HCT116 (cell line): ENCODE data around the gene TIPRL. TPM values are rescaled to one million over a fixed set of nuclear protein-coding genes. Genes with fewer than 3 reads are reported as not detected.

ENCODE experiments used
- ATAC-seq: fragments of 200-7000 bp; cut with Tn5 transposase; 2 replicates; pipeline ENCODE4 v1.9.1; 2020; ENCODE audit warnings: mild to moderate bottlenecking, moderate library complexity
- BruUV-seq: library from RNA; stranded (reverse); fragments of 400-500 nt; replicated peaks from 2 replicates; lab custom pipeline; 2021; lab: Mats Ljungman, UMichigan
- CTCF ChIA-PET: fragments of 300-600 bp; sonication (Branson Sonifier 250); formaldehyde crosslinking; loops from one replicate; lab custom pipeline; 2021; ENCODE audit warnings: antibody characterized with exemption; lab: Charles Lee
- POLR2A ChIA-PET: fragments of 300-600, 350-600 bp; sonication (Branson Sonifier 250); formaldehyde crosslinking; loops from one replicate; lab custom pipeline; 2021; ENCODE audit warnings: antibody characterized with exemption; lab: Charles Lee
- RAD21 ChIA-PET, 2 experiments: fragments of 300-600 bp; sonication (Branson Sonifier 250); formaldehyde crosslinking; loops; one replicate each; lab custom pipeline; 2023; ENCODE audit warnings: low total read pairs in 2 of 2; ENCODE audit not compliant: uncharacterized antibody in 2 of 2, unreplicated experiment in 2 of 2, low non-redundant PET in 1 of 2; lab: Charles Lee
- DNase-seq: peaks from one replicate; pipeline ENCODE4 v3.0.0-alpha.2; 2010; ENCODE audit warnings: low read depth, low spot score
- H2AFZ ChIP-seq: fragments of 200-600 bp; shearing (Covaris generic), sonication (generic); 2 replicates; pipeline ENCODE4 v1.6.1; 2017; ENCODE audit warnings: low read depth, mixed run types, mixed read lengths, antibody characterized with exemption, low read length; ENCODE audit not compliant: poor library complexity, severe bottlenecking
- H3K27ac ChIP-seq: 2 replicates; pipeline ENCODE4 v1.5.1; 2012; ENCODE audit warnings: low read depth, low read length
- H3K27me3 ChIP-seq: fragments of 200-600 bp; sonication (generic); 2 replicates; pipeline ENCODE4 v1.6.1; 2016; ENCODE audit warnings: mixed run types, low read length, mixed read lengths; ENCODE audit not compliant: insufficient read depth
- H3K36me3 ChIP-seq, 2 experiments: fragments of 200-500 bp in 1 of 2; fragments of 200-600 bp in 1 of 2; sonication (Bioruptor generic) in 1 of 2; sonication (generic) in 1 of 2; 2 replicates each; pipeline versions ENCODE4 v1.5.1 to v1.6.1; 2014 to 2016; ENCODE audit warnings: low read length in 2 of 2, inconsistent platforms in 1 of 2, mixed read lengths in 1 of 2, mixed run types in 1 of 2; ENCODE audit not compliant: insufficient read depth in 2 of 2, control insufficient read depth in 1 of 2
- H3K4me1 ChIP-seq, 2 experiments: fragments of 200-600 bp in 1 of 2; sonication (generic) in 1 of 2; 2 replicates each; pipeline versions ENCODE4 v1.5.1 to v1.6.1; 2012 to 2017; ENCODE audit warnings: low read length in 2 of 2, inconsistent platforms in 1 of 2, mild to moderate bottlenecking in 1 of 2, mixed read lengths in 1 of 2, mixed run types in 1 of 2, moderate library complexity in 1 of 2; ENCODE audit not compliant: insufficient read depth in 2 of 2, control insufficient read depth in 1 of 2
- H3K4me2 ChIP-seq: fragments of 200-600 bp; sonication (generic); 2 replicates; pipeline ENCODE4 v1.6.1; 2017; ENCODE audit warnings: mixed run types, low read length, mixed read lengths
- H3K4me3 ChIP-seq, 2 experiments: fragments of 200-600 bp in 1 of 2; sonication (generic) in 1 of 2; replicated peaks in 1 of 2; 2 replicates each; pipeline ENCODE4 v1.5.1; 2011 to 2016; ENCODE audit warnings: low read length in 2 of 2, control low read depth in 1 of 2, low read depth in 1 of 2, mild to moderate bottlenecking in 1 of 2, mixed read lengths in 1 of 2, mixed run types in 1 of 2
- H3K79me2 ChIP-seq: fragments of 200-600 bp; sonication (generic); 2 replicates; pipeline ENCODE4 v1.6.1; 2017; ENCODE audit warnings: mild to moderate bottlenecking, mixed run types, low read length, moderate library complexity, mixed read lengths; ENCODE audit not compliant: insufficient read depth
- H3K9ac ChIP-seq: fragments of 200-600 bp; sonication (generic); 2 replicates; pipeline ENCODE4 v1.6.1; 2016; ENCODE audit warnings: low read length, mixed read lengths
- H3K9me2 ChIP-seq: fragments of 200-600 bp; sonication (generic), shearing (Covaris generic); 2 replicates; pipeline ENCODE4 v1.6.1; 2017; ENCODE audit warnings: mixed run types, mild to moderate bottlenecking, moderate library complexity; ENCODE audit not compliant: insufficient read depth
- H3K9me3 ChIP-seq, 2 experiments: fragments of 200-500 bp in 1 of 2; fragments of 200-600 bp in 1 of 2; sonication (Bioruptor generic) in 1 of 2; sonication (generic) in 1 of 2; 2 replicates each; pipeline ENCODE4 v1.6.1; 2014 to 2017; ENCODE audit warnings: low read length in 2 of 2, mixed read lengths in 2 of 2, inconsistent platforms in 1 of 2, low read depth in 1 of 2, mild to moderate bottlenecking in 1 of 2, mixed run types in 1 of 2, moderate library complexity in 1 of 2; ENCODE audit not compliant: control insufficient read depth in 1 of 2, insufficient read depth in 1 of 2
- H4K20me1 ChIP-seq: fragments of 200-600 bp; sonication (generic), shearing (Covaris generic); 2 replicates; pipeline ENCODE4 v1.6.1; 2017; ENCODE audit warnings: mixed run types, mild to moderate bottlenecking, moderate library complexity; ENCODE audit not compliant: insufficient read depth
- EGR1 ChIP-seq: IDR thresholded peaks from 2 replicates; pipeline ENCODE4 v1.6.1; 2012; ENCODE audit warnings: low read depth
- ELF1 ChIP-seq: IDR thresholded peaks from 2 replicates; pipeline ENCODE4 v1.6.1; 2012; ENCODE audit warnings: low read depth, borderline replicate concordance
- EZH2 ChIP-seq: fragments of 200-600 bp; sonication (generic); IDR thresholded peaks from 2 replicates; pipeline ENCODE4 v1.6.1; 2017; ENCODE audit warnings: antibody characterized with exemption, mixed run types
- EZH2phosphoT487 ChIP-seq: fragments of 200-600 bp; IDR thresholded peaks from 2 replicates; pipeline ENCODE4 v1.6.1; 2018; ENCODE audit warnings: antibody characterized with exemption, borderline replicate concordance
- FOSL1 ChIP-seq: IDR thresholded peaks from 2 replicates; pipeline ENCODE4 v1.6.1; 2012; ENCODE audit warnings: low read depth
- JUND ChIP-seq: IDR thresholded peaks from 2 replicates; pipeline ENCODE4 v1.6.1; 2012
- MAX ChIP-seq: IDR thresholded peaks from 2 replicates; pipeline ENCODE4 v1.6.1; 2012
- POLR2A ChIP-seq: IDR thresholded peaks from 2 replicates; pipeline ENCODE4 v1.7.0; 2011; ENCODE audit warnings: borderline replicate concordance; ENCODE audit not compliant: insufficient read depth, insufficient read length; ENCODE audit errors: extremely low read depth
- RAD21 ChIP-seq: IDR thresholded peaks from 2 replicates; pipeline ENCODE4 v1.6.1; 2012; ENCODE audit warnings: low read depth, mild to moderate bottlenecking
- REST ChIP-seq: IDR thresholded peaks from 2 replicates; pipeline ENCODE4 v1.6.1; 2012; ENCODE audit warnings: low read depth
- SIN3A ChIP-seq: IDR thresholded peaks from 2 replicates; pipeline ENCODE4 v1.6.1; 2012; ENCODE audit warnings: low read depth
- SRF ChIP-seq: IDR thresholded peaks from 2 replicates; pipeline ENCODE4 v1.6.1; 2012; ENCODE audit warnings: low read depth
- TCF7L2 ChIP-seq: IDR thresholded peaks from 2 replicates; pipeline ENCODE4 v1.7.0; 2011; ENCODE audit warnings: borderline replicate concordance, inconsistent platforms; ENCODE audit not compliant: insufficient read depth, insufficient read length; ENCODE audit errors: extremely low read depth
- YY1 ChIP-seq: IDR thresholded peaks from 2 replicates; pipeline ENCODE4 v1.6.1; 2011; ENCODE audit warnings: low read length, low read depth, moderate library complexity, mild to moderate bottlenecking; ENCODE audit not compliant: insufficient replicate concordance; ENCODE audit errors: extremely low read depth
- ZBTB33 ChIP-seq: IDR thresholded peaks from 2 replicates; pipeline ENCODE4 v1.6.1; 2011; ENCODE audit warnings: mild to moderate bottlenecking, low read length, moderate library complexity; ENCODE audit not compliant: insufficient replicate concordance; ENCODE audit errors: extremely low read depth
- ZFX ChIP-seq: fragments of 450-650 bp; IDR thresholded peaks from 2 replicates; pipeline ENCODE4 v1.6.1; 2017
- ZNF274 ChIP-seq: fragments of 200-500 bp; sonication (Bioruptor generic); IDR thresholded peaks from 2 replicates; pipeline ENCODE4 v1.6.1; 2014; ENCODE audit warnings: mild to moderate bottlenecking, low read depth, low read length, inconsistent platforms
- intact Hi-C: fragments of 100-400 bp; cut with micrococcal nuclease; formaldehyde crosslinking; loops from 2 replicates; pipeline ENCODE4 v1.10.0; 2022
- total RNA-seq: library from RNA; stranded (reverse); gene quantifications from one replicate; pipeline ENCODE4 v1.2.1, GENCODE V29; 2021; ENCODE audit not compliant: unreplicated experiment
- TF ChIP-seq, protein P1 (sequence below), 3 experiments: fragments of 200-600 bp in 1 of 3; sonication (generic) in 1 of 3; IDR thresholded peaks in 2 of 3; conservative IDR thresholded peaks in 1 of 3; 2 replicates each; pipeline ENCODE4 v1.5.1; 2012 to 2017; ENCODE audit warnings: low read depth in 2 of 3, low read length in 2 of 3, antibody characterized with exemption in 1 of 3, borderline replicate concordance in 1 of 3, control low read depth in 1 of 3, mild to moderate bottlenecking in 1 of 3, mixed read lengths in 1 of 3, mixed run types in 1 of 3, moderate library complexity in 1 of 3; ENCODE audit not compliant: insufficient read depth in 1 of 3
- TF ChIP-seq, protein P2 (sequence below): IDR thresholded peaks from 2 replicates; pipeline ENCODE4 v1.6.1; 2012

TIPRL gene
- total RNA-seq, 1 experiment from 2014 or later: 36.4 TPM

- H3K9me3 ChIP-seq: no peaks in the 10 kb centered on the region
- no peaks in the 10 kb centered on the region for H3K9me2 ChIP-seq
- no peak overlapping the region for H3K27ac ChIP-seq
- no peak overlapping the region for H3K9ac ChIP-seq
- intact Hi-C loops: no loop called here
- no peak overlapping the region for H3K4me2 ChIP-seq
- DNase-seq (no peak), ATAC-seq (no peak)
- H3K4me1 ChIP-seq: peaks cover 0 to 3% of the 10 kb centered on the region in 2 experiments; a peak in 2 of 4 replicates
- peaks cover 27% of the 10 kb centered on the region for H3K79me2 ChIP-seq
- POLR2A ChIA-PET: no interaction called here
- H4K20me1 ChIP-seq: no peaks in the 10 kb centered on the region
- BruUV-seq: no TSS peak
- no peaks in the 10 kb centered on the region for H3K36me3 ChIP-seq
- no peak overlapping the region for H2AFZ ChIP-seq
- RAD21 ChIA-PET: no interaction called here
- CTCF ChIA-PET: no interaction called here
- TF ChIP-seq EZH2phosphoT487: no peak
- no peak for TF ChIP-seq ZNF274
- no peak for TF ChIP-seq ZFX
- TF ChIP-seq TCF7L2: no peak
- TF ChIP-seq, protein P1, sequence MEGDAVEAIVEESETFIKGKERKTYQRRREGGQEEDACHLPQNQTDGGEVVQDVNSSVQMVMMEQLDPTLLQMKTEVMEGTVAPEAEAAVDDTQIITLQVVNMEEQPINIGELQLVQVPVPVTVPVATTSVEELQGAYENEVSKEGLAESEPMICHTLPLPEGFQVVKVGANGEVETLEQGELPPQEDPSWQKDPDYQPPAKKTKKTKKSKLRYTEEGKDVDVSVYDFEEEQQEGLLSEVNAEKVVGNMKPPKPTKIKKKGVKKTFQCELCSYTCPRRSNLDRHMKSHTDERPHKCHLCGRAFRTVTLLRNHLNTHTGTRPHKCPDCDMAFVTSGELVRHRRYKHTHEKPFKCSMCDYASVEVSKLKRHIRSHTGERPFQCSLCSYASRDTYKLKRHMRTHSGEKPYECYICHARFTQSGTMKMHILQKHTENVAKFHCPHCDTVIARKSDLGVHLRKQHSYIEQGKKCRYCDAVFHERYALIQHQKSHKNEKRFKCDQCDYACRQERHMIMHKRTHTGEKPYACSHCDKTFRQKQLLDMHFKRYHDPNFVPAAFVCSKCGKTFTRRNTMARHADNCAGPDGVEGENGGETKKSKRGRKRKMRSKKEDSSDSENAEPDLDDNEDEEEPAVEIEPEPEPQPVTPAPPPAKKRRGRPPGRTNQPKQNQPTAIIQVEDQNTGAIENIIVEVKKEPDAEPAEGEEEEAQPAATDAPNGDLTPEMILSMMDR (IDR thresholded peaks at IDR 0.05 in 2 of 3, conservative IDR thresholded peaks at IDR 0.05 in 1 of 3; ENCODE audit: borderline replicate concordance in 1 of 3, insufficient read depth in 1 of 3, low read depth in 2 of 3, low read length in 2 of 3): no peak
- TF ChIP-seq REST: no peak
- TF ChIP-seq YY1: no peak
- no peak for TF ChIP-seq SRF
- no peak for TF ChIP-seq EZH2
- TF ChIP-seq MAX: no peak
- no peak for TF ChIP-seq RAD21
- no peak for TF ChIP-seq POLR2A
- TF ChIP-seq EGR1: no peak
- no peak for TF ChIP-seq FOSL1
- TF ChIP-seq ZBTB33: no peak
- TF ChIP-seq, protein P2, sequence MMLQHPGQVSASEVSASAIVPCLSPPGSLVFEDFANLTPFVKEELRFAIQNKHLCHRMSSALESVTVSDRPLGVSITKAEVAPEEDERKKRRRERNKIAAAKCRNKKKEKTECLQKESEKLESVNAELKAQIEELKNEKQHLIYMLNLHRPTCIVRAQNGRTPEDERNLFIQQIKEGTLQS: no peak
- no peak for TF ChIP-seq ELF1
- no peak for TF ChIP-seq SIN3A
- TF ChIP-seq JUND: no peak
- H3K27me3 ChIP-seq: no peaks in the 10 kb centered on the region
- no peak overlapping the region for H3K4me3 ChIP-seq
Measured at GRCh38 chr1:168187177-168187576, 8.4 kb downstream of the TIPRL start.
